Measurements from ENCODE around the gene STX4.

DNA sequence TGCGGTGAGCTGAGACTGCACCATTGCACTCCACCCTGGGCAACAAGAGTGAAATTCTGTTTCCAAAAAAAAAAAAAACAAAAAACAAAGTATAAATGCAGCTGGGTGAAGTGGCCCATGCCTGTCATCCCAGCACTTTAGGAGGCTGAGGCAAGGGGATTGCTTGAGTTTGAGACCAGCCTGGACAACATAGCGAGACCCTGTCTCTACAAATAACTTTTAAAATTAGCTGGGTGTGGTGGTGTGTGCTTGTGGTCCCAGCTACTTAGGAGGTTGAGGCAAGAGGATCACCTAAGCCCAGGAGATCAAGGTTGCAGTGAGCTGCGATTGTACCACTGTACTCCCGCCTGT is 10.1 kb upstream of the STX4 start:
- TF ChIP-seq, protein P1, sequence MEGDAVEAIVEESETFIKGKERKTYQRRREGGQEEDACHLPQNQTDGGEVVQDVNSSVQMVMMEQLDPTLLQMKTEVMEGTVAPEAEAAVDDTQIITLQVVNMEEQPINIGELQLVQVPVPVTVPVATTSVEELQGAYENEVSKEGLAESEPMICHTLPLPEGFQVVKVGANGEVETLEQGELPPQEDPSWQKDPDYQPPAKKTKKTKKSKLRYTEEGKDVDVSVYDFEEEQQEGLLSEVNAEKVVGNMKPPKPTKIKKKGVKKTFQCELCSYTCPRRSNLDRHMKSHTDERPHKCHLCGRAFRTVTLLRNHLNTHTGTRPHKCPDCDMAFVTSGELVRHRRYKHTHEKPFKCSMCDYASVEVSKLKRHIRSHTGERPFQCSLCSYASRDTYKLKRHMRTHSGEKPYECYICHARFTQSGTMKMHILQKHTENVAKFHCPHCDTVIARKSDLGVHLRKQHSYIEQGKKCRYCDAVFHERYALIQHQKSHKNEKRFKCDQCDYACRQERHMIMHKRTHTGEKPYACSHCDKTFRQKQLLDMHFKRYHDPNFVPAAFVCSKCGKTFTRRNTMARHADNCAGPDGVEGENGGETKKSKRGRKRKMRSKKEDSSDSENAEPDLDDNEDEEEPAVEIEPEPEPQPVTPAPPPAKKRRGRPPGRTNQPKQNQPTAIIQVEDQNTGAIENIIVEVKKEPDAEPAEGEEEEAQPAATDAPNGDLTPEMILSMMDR (IDR thresholded peaks at IDR 0.05) = no peak
- TF ChIP-seq EP300 (IDR thresholded peaks at IDR 0.05) = no peak
- no peak for TF ChIP-seq POLR2A (IDR thresholded peaks at IDR 0.05)
